GM18498 (cell line): ENCODE results near the gene SLC66A2.
"Not testable (repeated sequence)": the region's sequence is repeated elsewhere in the genome, so short reads cannot be mapped to it uniquely, and the experiment has no call there.

ENCODE experiments used
- ATAC-seq: cut with Tn5 transposase; IDR thresholded peaks from one replicate; pipeline ENCODE4 v1.9.1; 2021; ENCODE audit warnings: mild to moderate bottlenecking, moderate library complexity; ENCODE audit not compliant: unreplicated experiment

SLC66A2 gene

GRCh38 chr18:79951545-79952455 is at the start of gene SLC66A2:
Gene SLC66A2 (minus strand): TSS chr18:79951653. CDS start chr18:79950926, 727 bp downstream.
- peak; percentile 89 for ATAC-seq

GRCh38 chr18:80000877-80001276 is 49.4 kb upstream of the SLC66A2 start:
- ATAC-seq = no peak

GRCh38 chr18:79999701-80000100 is 48.2 kb upstream of the SLC66A2 start:
- ATAC-seq = not testable (repeated sequence)

- ATAC-seq = no peak
Measured at GRCh38 chr18:79991494-79991893, 40.0 kb upstream of the SLC66A2 start.

GRCh38 chr18:79989195-79989497 is 37.7 kb upstream of the SLC66A2 start:
- ATAC-seq = no peak

GRCh38 chr18:79988451-79989194 is 37.2 kb upstream of the SLC66A2 start, which contains the start of gene TXNL4A:
Gene TXNL4A (minus strand): TSS chr18:79988563. CDS start chr18:79988392, 171 bp downstream.
- ATAC-seq = peak; percentile 97

GRCh38 chr18:79988071-79988450 is 36.6 kb upstream of the SLC66A2 start:
- ATAC-seq = peak; percentile 67

GRCh38 chr18:79987566-79987965 is 36.1 kb upstream of the SLC66A2 start:
- ATAC-seq = no peak

GRCh38 chr18:79986726-79987125 is 35.3 kb upstream of the SLC66A2 start:
- no peak for ATAC-seq

GRCh38 chr18:79985172-79985571 is 33.7 kb upstream of the SLC66A2 start:
- ATAC-seq = no peak

GRCh38 chr18:79983793-79984192 is 32.3 kb upstream of the SLC66A2 start:
- no peak for ATAC-seq

GRCh38 chr18:79983253-79983652 is 31.8 kb upstream of the SLC66A2 start:
- no peak for ATAC-seq

- no peak for ATAC-seq
Measured at GRCh38 chr18:79982736-79983135, 31.3 kb upstream of the SLC66A2 start.

GRCh38 chr18:79980585-79980984 is 29.1 kb upstream of the SLC66A2 start:
- no peak for ATAC-seq

- no peak for ATAC-seq
Measured at GRCh38 chr18:79979843-79980242, 28.4 kb upstream of the SLC66A2 start.

GRCh38 chr18:79975985-79976680 is 24.7 kb upstream of the SLC66A2 start:
- no peak for ATAC-seq

GRCh38 chr18:79975043-79975442 is 23.6 kb upstream of the SLC66A2 start:
- no peak for ATAC-seq

GRCh38 chr18:79974025-79974654 is 22.7 kb upstream of the SLC66A2 start:
- ATAC-seq = no peak

GRCh38 chr18:79973517-79973916 is 22.1 kb upstream of the SLC66A2 start:
- no peak for ATAC-seq

GRCh38 chr18:79972720-79973119 is 21.3 kb upstream of the SLC66A2 start:
- no peak for ATAC-seq

GRCh38 chr18:79971986-79972385 is 20.5 kb upstream of the SLC66A2 start:
- ATAC-seq = no peak
